Measurements from ENCODE around the gene ZC3HAV1L.

- TF ChIP-seq EP300 (IDR thresholded peaks at IDR 0.05) = no peak
- TF ChIP-seq POLR2A (IDR thresholded peaks at IDR 0.05) = no peak
These were observed 48.2 kb downstream of the ZC3HAV1L start for GRCh38 chr7:138987686-138988085.
